ENCODE results near the gene SFXN5.

Gene SFXN5

GRCh38 chr2:72924353-72925240 is 146.9 kb downstream of the SFXN5 start:
- TF ChIP-seq ZNF76 (tag by site-specific recombination; IDR thresholded peaks at IDR 0.05; ENCODE audit: borderline replicate concordance, low read depth) (no peak), ZNF501 (tag by site-specific recombination; IDR thresholded peaks at IDR 0.05) (no peak), TRIM28 (IDR thresholded peaks at IDR 0.05; ENCODE audit: borderline replicate concordance, low read length) (no peak), ZNF146 (tag by site-specific recombination; IDR thresholded peaks at IDR 0.05) (no peak), ZEB2 (tag by site-specific recombination; IDR thresholded peaks at IDR 0.05) (no peak)
- TF ChIP-seq, protein P1, sequence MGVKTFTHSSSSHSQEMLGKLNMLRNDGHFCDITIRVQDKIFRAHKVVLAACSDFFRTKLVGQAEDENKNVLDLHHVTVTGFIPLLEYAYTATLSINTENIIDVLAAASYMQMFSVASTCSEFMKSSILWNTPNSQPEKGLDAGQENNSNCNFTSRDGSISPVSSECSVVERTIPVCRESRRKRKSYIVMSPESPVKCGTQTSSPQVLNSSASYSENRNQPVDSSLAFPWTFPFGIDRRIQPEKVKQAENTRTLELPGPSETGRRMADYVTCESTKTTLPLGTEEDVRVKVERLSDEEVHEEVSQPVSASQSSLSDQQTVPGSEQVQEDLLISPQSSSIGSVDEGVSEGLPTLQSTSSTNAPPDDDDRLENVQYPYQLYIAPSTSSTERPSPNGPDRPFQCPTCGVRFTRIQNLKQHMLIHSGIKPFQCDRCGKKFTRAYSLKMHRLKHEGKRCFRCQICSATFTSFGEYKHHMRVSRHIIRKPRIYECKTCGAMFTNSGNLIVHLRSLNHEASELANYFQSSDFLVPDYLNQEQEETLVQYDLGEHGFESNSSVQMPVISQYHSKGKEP (tag by site-specific recombination; IDR thresholded peaks at IDR 0.05) = no peak
- no peaks in the 10 kb centered on the region for H3K36me3 ChIP-seq (ENCODE audit: control insufficient read depth in 2 of 2, insufficient read depth in 1 of 2, low read length in 2 of 2)
- no peaks in the 10 kb centered on the region for H3K9me3 ChIP-seq (ENCODE audit: control insufficient read depth, insufficient read depth, low read depth, low read length)
- POLR2A ChIA-PET = no interaction called here
- H3K27ac ChIP-seq (ENCODE audit: extremely low read depth, low read depth, low read length) = no peak overlapping the region
- H3K4me1 ChIP-seq (ENCODE audit: control insufficient read depth, insufficient read depth, low read length) = no peaks in the 10 kb centered on the region
- CTCF ChIA-PET = interaction anchor here (0.7 to 3.8 kb wide), 2 partner anchors 31 to 150 kb away, joined by 3 to 17 read pairs; no protein-coding TSS in a partner anchor
- H3K4me3 ChIP-seq (ENCODE audit: low read depth, low read length) = no peak overlapping the region

- Histone ChIP-seq H3K9me3 (ENCODE audit: control insufficient read depth, insufficient read depth, low read depth, low read length) (no peaks in the 10 kb centered on the region), H3K4me1 (ENCODE audit: control insufficient read depth, insufficient read depth, low read length) (no peaks in the 10 kb centered on the region), H3K27ac (ENCODE audit: extremely low read depth, low read depth, low read length) (no peak overlapping the region), H3K4me3 (ENCODE audit: low read depth, low read length) (no peak overlapping the region), H3K36me3 (ENCODE audit: control insufficient read depth in 2 of 2, insufficient read depth in 1 of 2, low read length in 2 of 2) (no peaks in the 10 kb centered on the region)
- ChIA-PET POLR2A (no interaction called here), CTCF (interaction anchor here (1.8 kb wide), 1 partner anchor 31 kb away, joined by 10 read pairs; no protein-coding TSS in a partner anchor)
- TF ChIP-seq ZNF350 (tag by site-specific recombination; IDR thresholded peaks at IDR 0.05) = no peak
- no peak for TF ChIP-seq ZFHX2 (tag by site-specific recombination; conservative IDR thresholded peaks at IDR 0.05)
- TF ChIP-seq ZNF221 (tag by site-specific recombination; IDR thresholded peaks at IDR 0.05; ENCODE audit: borderline replicate concordance) = no peak
- TF ChIP-seq ZNF626 (tag by site-specific recombination; IDR thresholded peaks at IDR 0.05) = no peak
- TF ChIP-seq ZNF792 (tag by site-specific recombination; IDR thresholded peaks at IDR 0.05) = no peak
- TF ChIP-seq MEIS1 (CRISPR knock-in tag; IDR thresholded peaks at IDR 0.05; ENCODE audit: borderline replicate concordance) = no peak
- no peak for TF ChIP-seq ZNF426 (tag by site-specific recombination; IDR thresholded peaks at IDR 0.05)
- no peak for TF ChIP-seq ZNF354C (tag by site-specific recombination; IDR thresholded peaks at IDR 0.05; ENCODE audit: borderline replicate concordance, low read depth)
- TF ChIP-seq ZSCAN30 (tag by site-specific recombination; IDR thresholded peaks at IDR 0.05) = no peak
- no peak for TF ChIP-seq HOXC10 (CRISPR knock-in tag; IDR thresholded peaks at IDR 0.05)
- no peak for TF ChIP-seq SP3 (tag by site-specific recombination; IDR thresholded peaks at IDR 0.05)
- no peak for TF ChIP-seq KLF7 (tag by site-specific recombination; IDR thresholded peaks at IDR 0.05; ENCODE audit: borderline replicate concordance)
- TF ChIP-seq ZNF48 (tag by site-specific recombination; IDR thresholded peaks at IDR 0.05) = no peak
- TF ChIP-seq ZBTB7A (tag by site-specific recombination; IDR thresholded peaks at IDR 0.05; ENCODE audit: low read depth) = no peak
- no peak for TF ChIP-seq ZNF670 (tag by site-specific recombination; IDR thresholded peaks at IDR 0.05; ENCODE audit: low read depth)
- TF ChIP-seq ZSCAN23 (tag by site-specific recombination; IDR thresholded peaks at IDR 0.05) = no peak
These were observed 147.6 kb downstream of the SFXN5 start for GRCh38 chr2:72923833-72924352.

Data from HEK293 (cell line).